Measurements from ENCODE around the gene METTL9. TPM values are rescaled to one million over a fixed set of nuclear protein-coding genes. Genes with fewer than 3 reads are reported as not detected.

Gene METTL9
- total and polyA plus RNA-seq, 4 donors = 159 to 207 (median 179) TPM

- Histone ChIP-seq H3K9me3 (ENCODE audit: control insufficient read depth, insufficient read depth, low read length) (no peaks in the 10 kb centered on the region), H3K27me3 (ENCODE audit: control insufficient read depth, insufficient read depth, low read length) (no peaks in the 10 kb centered on the region), H3K4me1 (ENCODE audit: control insufficient read depth, insufficient read depth, low read length) (no peaks in the 10 kb centered on the region), H3K27ac (ENCODE audit: low read depth, low read length) (no peak overlapping the region), H3K36me3 (ENCODE audit: control insufficient read depth, insufficient read depth, low read length) (peaks cover 5% of the 10 kb centered on the region), H3K4me3 (ENCODE audit: low read depth, low read length) (no peak overlapping the region)
- DNase-seq (ENCODE audit: low read depth in 4 of 6, low spot score in 6 of 6) = no peak
- 93% methylated on average over 1 of the region's 4 CpGs for WGBS (ENCODE audit: insufficient coverage)
Observed at GRCh38 chr16:21638573-21638975, 39.2 kb downstream of the METTL9 start.

GRCh38 chr16:21639493-21639892 is 40.1 kb downstream of the METTL9 start:
- Histone ChIP-seq H3K27me3 (ENCODE audit: control insufficient read depth, insufficient read depth, low read length) (no peaks in the 10 kb centered on the region), H3K36me3 (ENCODE audit: control insufficient read depth, insufficient read depth, low read length) (peaks cover 5% of the 10 kb centered on the region), H3K27ac (ENCODE audit: low read depth, low read length) (no peak overlapping the region), H3K9me3 (ENCODE audit: control insufficient read depth, insufficient read depth, low read length) (no peaks in the 10 kb centered on the region), H3K4me3 (ENCODE audit: low read depth, low read length) (no peak overlapping the region), H3K4me1 (ENCODE audit: control insufficient read depth, insufficient read depth, low read length) (no peaks in the 10 kb centered on the region)
- 92% methylated on average over 2 of the region's 2 CpGs for WGBS (ENCODE audit: insufficient coverage)
- DNase-seq (ENCODE audit: low read depth in 4 of 6, low spot score in 6 of 6) = no peak

GRCh38 chr16:21641916-21642315 is 42.5 kb downstream of the METTL9 start:
- H3K36me3 ChIP-seq (ENCODE audit: control insufficient read depth, insufficient read depth, low read length) = peaks cover 5% of the 10 kb centered on the region
- no peaks in the 10 kb centered on the region for H3K4me1 ChIP-seq (ENCODE audit: control insufficient read depth, insufficient read depth, low read length)
- DNase-seq (ENCODE audit: low read depth in 4 of 6, low spot score in 6 of 6) = peak in 2 of 6 donors; percentile 20 to 51
- no peaks in the 10 kb centered on the region for H3K27me3 ChIP-seq (ENCODE audit: control insufficient read depth, insufficient read depth, low read length)
- no CpG with 5 or more reads among the region's 6 CpGs for WGBS (ENCODE audit: insufficient coverage)
- no peak overlapping the region for H3K4me3 ChIP-seq (ENCODE audit: low read depth, low read length)
- H3K9me3 ChIP-seq (ENCODE audit: control insufficient read depth, insufficient read depth, low read length) = no peaks in the 10 kb centered on the region
- H3K27ac ChIP-seq (ENCODE audit: low read depth, low read length) = no peak overlapping the region

DNA sequence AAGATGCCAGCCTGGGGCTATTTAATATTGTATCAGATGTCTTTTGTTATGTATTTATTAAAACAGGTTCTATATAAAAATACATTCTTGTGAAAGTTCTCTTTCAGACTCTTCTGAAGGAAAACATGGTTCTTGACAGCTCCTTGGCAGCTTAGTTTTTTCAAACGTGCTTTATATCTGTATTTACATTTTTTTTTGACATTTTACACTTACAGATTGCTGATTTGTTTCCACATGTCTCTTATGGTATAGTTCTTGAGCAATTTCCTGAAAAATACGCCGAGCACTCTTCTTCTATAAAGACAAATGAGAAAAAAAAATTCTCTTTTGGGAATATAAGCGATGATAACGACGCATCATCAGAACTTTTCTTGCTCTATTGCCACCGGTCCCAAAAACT is 43.5 kb downstream of the METTL9 start:
- Histone ChIP-seq H3K27me3 (ENCODE audit: control insufficient read depth, insufficient read depth, low read length) (no peaks in the 10 kb centered on the region), H3K9me3 (ENCODE audit: control insufficient read depth, insufficient read depth, low read length) (no peaks in the 10 kb centered on the region), H3K4me1 (ENCODE audit: control insufficient read depth, insufficient read depth, low read length) (no peaks in the 10 kb centered on the region), H3K4me3 (ENCODE audit: low read depth, low read length) (no peak overlapping the region), H3K36me3 (ENCODE audit: control insufficient read depth, insufficient read depth, low read length) (no peaks in the 10 kb centered on the region), H3K27ac (ENCODE audit: low read depth, low read length) (no peak overlapping the region)
- no CpG with 5 or more reads among the region's 7 CpGs for WGBS (ENCODE audit: insufficient coverage)
- peak in 1 of 6 donors; percentile 38 for DNase-seq (ENCODE audit: low read depth in 4 of 6, low spot score in 6 of 6)

DNA sequence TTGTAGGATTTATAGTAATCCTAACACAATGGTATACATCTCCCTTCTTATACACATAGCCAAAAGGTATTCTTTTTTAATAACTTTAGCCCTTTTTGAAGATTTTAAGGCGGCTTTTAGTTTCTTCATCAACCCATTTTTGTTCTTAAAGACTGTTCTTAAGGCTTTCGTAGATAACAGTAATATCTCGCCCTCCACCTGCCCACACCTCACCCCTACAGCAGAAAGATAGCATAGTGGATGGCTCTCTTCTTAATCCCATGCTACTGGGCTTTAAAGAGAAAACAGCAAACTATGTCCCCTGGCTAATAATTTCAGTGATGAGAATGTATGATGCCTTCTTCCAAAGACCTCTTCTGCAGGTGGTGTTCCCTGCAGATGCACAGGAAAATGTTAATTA is 44.4 kb downstream of the METTL9 start:
- Histone ChIP-seq H3K36me3 (ENCODE audit: control insufficient read depth, insufficient read depth, low read length) (no peaks in the 10 kb centered on the region), H3K9me3 (ENCODE audit: control insufficient read depth, insufficient read depth, low read length) (no peaks in the 10 kb centered on the region), H3K27ac (ENCODE audit: low read depth, low read length) (no peak overlapping the region), H3K4me1 (ENCODE audit: control insufficient read depth, insufficient read depth, low read length) (no peaks in the 10 kb centered on the region), H3K27me3 (ENCODE audit: control insufficient read depth, insufficient read depth, low read length) (no peaks in the 10 kb centered on the region), H3K4me3 (ENCODE audit: low read depth, low read length) (no peak overlapping the region)
- DNase-seq (ENCODE audit: low read depth in 4 of 6, low spot score in 6 of 6) = no peak
- WGBS (ENCODE audit: insufficient coverage) = no CpG with 5 or more reads among the region's 3 CpGs

- Histone ChIP-seq H3K27ac (ENCODE audit: low read depth, low read length) (no peak overlapping the region), H3K9me3 (ENCODE audit: control insufficient read depth, insufficient read depth, low read length) (no peaks in the 10 kb centered on the region), H3K4me3 (ENCODE audit: low read depth, low read length) (no peak overlapping the region), H3K36me3 (ENCODE audit: control insufficient read depth, insufficient read depth, low read length) (peaks cover 4% of the 10 kb centered on the region), H3K4me1 (ENCODE audit: control insufficient read depth, insufficient read depth, low read length) (no peaks in the 10 kb centered on the region), H3K27me3 (ENCODE audit: control insufficient read depth, insufficient read depth, low read length) (no peaks in the 10 kb centered on the region)
- peak in 1 of 6 donors; percentile 81 for DNase-seq (ENCODE audit: low read depth in 4 of 6, low spot score in 6 of 6)
- 85% methylated on average over 2 of the region's 4 CpGs for WGBS (ENCODE audit: insufficient coverage)
Observed at GRCh38 chr16:21644674-21645073, 45.3 kb downstream of the METTL9 start.

DNA sequence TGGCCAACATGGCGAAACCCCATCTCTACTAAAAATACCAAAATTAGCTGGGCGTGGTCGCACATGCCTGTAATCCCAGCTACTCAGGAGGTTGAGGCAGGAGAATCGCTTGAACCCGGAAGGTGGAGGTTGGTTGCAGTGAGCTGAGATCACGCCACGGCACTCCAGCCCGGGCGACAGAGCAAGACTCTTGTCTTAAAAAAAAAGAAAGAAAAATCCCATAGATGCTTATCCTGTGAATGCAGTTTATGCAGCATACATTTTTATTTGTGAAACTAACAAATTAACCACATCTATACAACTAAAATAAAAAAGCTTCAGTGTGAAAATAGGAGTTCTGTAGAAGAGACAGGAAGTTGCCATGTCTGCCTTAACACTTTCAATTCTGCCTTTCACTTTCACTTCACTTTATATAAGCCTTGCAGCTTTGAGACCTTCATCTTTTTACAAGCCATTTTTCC is 45.9 kb downstream of the METTL9 start:
- Histone ChIP-seq H3K9me3 (ENCODE audit: control insufficient read depth, insufficient read depth, low read length) (no peaks in the 10 kb centered on the region), H3K4me1 (ENCODE audit: control insufficient read depth, insufficient read depth, low read length) (no peaks in the 10 kb centered on the region), H3K27me3 (ENCODE audit: control insufficient read depth, insufficient read depth, low read length) (no peaks in the 10 kb centered on the region), H3K4me3 (ENCODE audit: low read depth, low read length) (no peak overlapping the region), H3K27ac (ENCODE audit: low read depth, low read length) (no peak overlapping the region), H3K36me3 (ENCODE audit: control insufficient read depth, insufficient read depth, low read length) (peaks cover 4% of the 10 kb centered on the region)
- WGBS (ENCODE audit: insufficient coverage) = 83% methylated on average over 3 of the region's 9 CpGs
- no peak for DNase-seq (ENCODE audit: low read depth in 4 of 6, low spot score in 6 of 6)

GRCh38 chr16:21646091-21646490 is 46.7 kb downstream of the METTL9 start:
- H3K4me1 ChIP-seq (ENCODE audit: control insufficient read depth, insufficient read depth, low read length) = no peaks in the 10 kb centered on the region
- H3K27ac ChIP-seq (ENCODE audit: low read depth, low read length) = no peak overlapping the region
- no peak overlapping the region for H3K4me3 ChIP-seq (ENCODE audit: low read depth, low read length)
- WGBS (ENCODE audit: insufficient coverage) = 83% methylated on average over 3 of the region's 5 CpGs
- H3K9me3 ChIP-seq (ENCODE audit: control insufficient read depth, insufficient read depth, low read length) = no peaks in the 10 kb centered on the region
- no peaks in the 10 kb centered on the region for H3K27me3 ChIP-seq (ENCODE audit: control insufficient read depth, insufficient read depth, low read length)
- DNase-seq (ENCODE audit: low read depth in 4 of 6, low spot score in 6 of 6) = no peak
- H3K36me3 ChIP-seq (ENCODE audit: control insufficient read depth, insufficient read depth, low read length) = peaks cover 4% of the 10 kb centered on the region

DNA sequence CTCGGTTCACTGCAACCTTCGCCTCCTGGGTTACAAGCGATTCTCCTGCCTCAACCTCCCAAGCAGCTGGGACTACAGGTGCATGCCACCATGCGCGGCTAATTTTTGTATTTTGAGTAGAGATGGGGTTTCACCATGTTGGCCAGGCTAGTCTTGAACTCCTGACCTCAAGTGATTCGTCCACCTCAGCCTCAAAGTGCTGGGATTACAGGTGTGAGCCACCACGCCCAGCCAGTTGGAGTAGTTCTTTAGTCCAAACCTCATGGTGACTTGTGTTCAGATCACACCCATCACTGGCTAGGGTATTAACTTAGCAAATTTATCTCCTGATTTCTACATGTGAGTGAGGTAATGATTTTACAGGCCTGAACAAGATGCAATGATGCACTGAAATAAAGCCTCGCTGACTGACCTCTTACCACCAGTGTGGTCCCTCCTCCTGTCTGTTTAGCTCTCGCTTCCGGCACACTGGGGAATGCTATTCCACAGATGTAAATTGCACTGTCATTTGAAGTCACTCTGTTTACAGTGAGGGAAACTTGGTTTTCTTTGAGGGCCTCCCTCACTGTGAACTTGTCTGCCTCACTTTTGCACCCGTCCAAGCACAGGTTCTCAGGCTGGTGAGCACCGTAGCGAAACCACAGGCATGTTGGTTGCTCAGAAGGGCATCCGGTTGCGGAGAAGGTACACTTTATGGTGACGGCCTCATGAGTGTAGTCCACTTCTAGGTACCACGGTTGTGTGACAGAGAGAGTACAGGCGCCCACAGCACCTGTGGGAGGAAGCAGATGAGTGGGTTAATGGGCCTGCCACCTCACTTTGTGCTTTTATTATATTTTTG is 47.6 kb downstream of the METTL9 start:
- peaks cover 4% of the 10 kb centered on the region for H3K36me3 ChIP-seq (ENCODE audit: control insufficient read depth, insufficient read depth, low read length)
- H3K27me3 ChIP-seq (ENCODE audit: control insufficient read depth, insufficient read depth, low read length) = no peaks in the 10 kb centered on the region
- no peaks in the 10 kb centered on the region for H3K9me3 ChIP-seq (ENCODE audit: control insufficient read depth, insufficient read depth, low read length)
- no peak overlapping the region for H3K27ac ChIP-seq (ENCODE audit: low read depth, low read length)
- DNase-seq (ENCODE audit: low read depth in 4 of 6, low spot score in 6 of 6) = no peak
- H3K4me3 ChIP-seq (ENCODE audit: low read depth, low read length) = no peak overlapping the region
- no peaks in the 10 kb centered on the region for H3K4me1 ChIP-seq (ENCODE audit: control insufficient read depth, insufficient read depth, low read length)
- WGBS (ENCODE audit: insufficient coverage) = 97% methylated on average over 17 of the region's 18 CpGs

- no peaks in the 10 kb centered on the region for H3K4me1 ChIP-seq (ENCODE audit: control insufficient read depth, insufficient read depth, low read length)
- WGBS (ENCODE audit: insufficient coverage) = 70% methylated on average over 8 of the region's 9 CpGs
Observed at GRCh38 chr16:21647562-21648164, 48.3 kb downstream of the METTL9 start.

More at GRCh38 chr16:21647562-21648164, 48.3 kb downstream of the METTL9 start:
- DNase-seq (ENCODE audit: low read depth in 4 of 6, low spot score in 6 of 6) = no peak
- Histone ChIP-seq H3K27ac (ENCODE audit: low read depth, low read length) (no peak overlapping the region), H3K9me3 (ENCODE audit: control insufficient read depth, insufficient read depth, low read length) (no peaks in the 10 kb centered on the region), H3K27me3 (ENCODE audit: control insufficient read depth, insufficient read depth, low read length) (no peaks in the 10 kb centered on the region), H3K36me3 (ENCODE audit: control insufficient read depth, insufficient read depth, low read length) (peaks cover 4% of the 10 kb centered on the region), H3K4me3 (ENCODE audit: low read depth, low read length) (no peak overlapping the region)

Data from spinal cord (tissue), 10 donors.